Thymus (tissue), 14 donors: ENCODE data around the gene NR0B2. TPM values are rescaled to one million over a fixed set of nuclear protein-coding genes. Genes with fewer than 3 reads are reported as not detected.

Experiments
- DNase-seq, 9 donors: peaks; one replicate each; pipeline ENCODE4 v3.0.0-alpha.2; 2013; ENCODE audit warnings: low spot score in 9 of 9, low read depth in 6 of 9, missing footprints in 1 of 9
- H3K27ac ChIP-seq, 2 donors: one replicate each; pipeline ENCODE4 v1.5.1; 2013; ENCODE audit warnings: control low read depth in 1 of 2, low read depth in 1 of 2, low read length in 1 of 2, mild to moderate bottlenecking in 1 of 2, moderate library complexity in 1 of 2
- H3K27me3 ChIP-seq, 2 donors: one replicate each; pipeline ENCODE4 v1.5.1; 2013; ENCODE audit warnings: low read length in 1 of 2; ENCODE audit not compliant: control insufficient read depth in 2 of 2, insufficient read depth in 1 of 2
- H3K36me3 ChIP-seq, 2 donors: one replicate each; pipeline ENCODE4 v1.5.1; 2013; ENCODE audit warnings: low read length in 1 of 2, mild to moderate bottlenecking in 1 of 2, moderate library complexity in 1 of 2; ENCODE audit not compliant: control insufficient read depth in 2 of 2, insufficient read depth in 2 of 2
- H3K4me1 ChIP-seq, 2 donors: one replicate each; pipeline ENCODE4 v1.5.1; 2013; ENCODE audit warnings: low read length in 2 of 2; ENCODE audit not compliant: control insufficient read depth in 2 of 2, insufficient read depth in 2 of 2
- H3K4me3 ChIP-seq, 2 donors: one replicate each; pipeline ENCODE4 v1.5.1; 2013; ENCODE audit warnings: low read length in 2 of 2, control low read depth in 1 of 2, mild to moderate bottlenecking in 1 of 2
- H3K9me3 ChIP-seq, 2 donors: one replicate each; pipeline ENCODE4 v1.5.1; 2013; ENCODE audit warnings: low read length in 1 of 2, mild to moderate bottlenecking in 1 of 2; ENCODE audit not compliant: control insufficient read depth in 2 of 2, insufficient read depth in 1 of 2
- WGBS: extraction: QIAGEN DNeasy Blood & Tissue Kit; methylation state at CpG from one replicate; pipeline ENCODE4 v1.1.7; 2013; 5-methylcytosine and 5-hydroxymethylcytosine counted together
- long read RNA-seq, 10 donors: transcript quantifications; one replicate each; lab custom pipeline, GENCODE V29; 2026
- polyA plus RNA-seq: library from polyadenylated mRNA; stranded (reverse); fragments of 200-250 nt; gene quantifications from one replicate; pipeline ENCODE4 v1.2.3, GENCODE V29; 2013
- total RNA-seq: library from RNA; stranded (reverse); fragments of 120-200 nt; gene quantifications from one replicate; pipeline ENCODE4 v1.2.4, GENCODE V29; 2013
- donor health status: healthy.

NR0B2 gene
- total RNA-seq (0.19 TPM), polyA plus RNA-seq (0.18 TPM)
- long read RNA-seq, donor 1, result 0 reads
- long read RNA-seq, donor 2, partial matches to known transcripts, result 17 of 17 reads
- long read RNA-seq, donor 2, other reads (novel, unspliced or antisense), result 0 of 17 reads
- long read RNA-seq, donor 3, result 0 reads
- long read RNA-seq, donor 4, result 0 reads
- long read RNA-seq, donor 5, partial matches to known transcripts, result 0 of 1 reads
- long read RNA-seq, donor 5, other reads (novel, unspliced or antisense), result 0 of 1 reads
- long read RNA-seq, donor 6, partial matches to known transcripts, result 163 of 163 reads
- long read RNA-seq, donor 6, other reads (novel, unspliced or antisense), result 0 of 163 reads
- long read RNA-seq, donor 7, result 0 reads
- long read RNA-seq, donor 8, result 0 reads
- long read RNA-seq, donor 9, result 0 reads
- long read RNA-seq, donor 10, partial matches to known transcripts, result 187 of 299 reads
- long read RNA-seq, donor 10, other reads (novel, unspliced or antisense), result 112 of 299 reads

- H3K27me3 ChIP-seq, result peaks cover 0 to 3% of the 10 kb centered on the region in 2 donors
- WGBS, result 93% methylated on average over 16 of the region's 16 CpGs
- H3K27ac ChIP-seq, result no peak within 1 kb of the TSS
- H3K9me3 ChIP-seq, result no peaks in the 10 kb centered on the region
- no peaks in the 10 kb centered on the region for H3K36me3 ChIP-seq
- no peaks in the 10 kb centered on the region for H3K4me1 ChIP-seq
- no peak for DNase-seq
- no peak within 1 kb of the TSS for H3K4me3 ChIP-seq
Observed at GRCh38 chr1:26913754-26914619, at the start of gene NR0B2. Gene NR0B2, minus strand, starts transcription at chr1:26913975. Its CDS starts 35 bp downstream, at chr1:26913940.

- H3K36me3 ChIP-seq, result no peaks in the 10 kb centered on the region
- peaks cover 0 to 10% of the 10 kb centered on the region in 2 donors for H3K9me3 ChIP-seq
- H3K27ac ChIP-seq, result no peak overlapping the region
- no peak overlapping the region for H3K4me3 ChIP-seq
- 85% methylated on average over 3 of the region's 3 CpGs for WGBS
- peaks cover 31 to 67% of the 10 kb centered on the region in 2 donors for H3K27me3 ChIP-seq
- DNase-seq, result no peak
- peaks cover 7 to 8% of the 10 kb centered on the region in 2 donors for H3K4me1 ChIP-seq
Observed at GRCh38 chr1:26961826-26962225, 48.1 kb upstream of the NR0B2 start.

GRCh38 chr1:26960625-26960966 lies 46.8 kb upstream of the NR0B2 start:
- DNase-seq, result no peak
- WGBS, result 47% methylated on average over 3 of the region's 3 CpGs
- peaks cover 0 to 10% of the 10 kb centered on the region in 2 donors for H3K9me3 ChIP-seq
- H3K4me1 ChIP-seq, result peaks cover 7 to 8% of the 10 kb centered on the region in 2 donors
- peaks cover 33 to 64% of the 10 kb centered on the region in 2 donors for H3K27me3 ChIP-seq
- no peak overlapping the region for H3K27ac ChIP-seq
- H3K4me3 ChIP-seq, result peak overlapping the region; percentile 20 to 50
- H3K36me3 ChIP-seq, result no peaks in the 10 kb centered on the region

- Histone ChIP-seq H3K27me3 (peaks cover 33 to 64% of the 10 kb centered on the region in 2 donors), H3K27ac (no peak within 1 kb of the TSS), H3K36me3 (no peaks in the 10 kb centered on the region), H3K9me3 (peaks cover 0 to 10% of the 10 kb centered on the region in 2 donors), H3K4me1 (peaks cover 7 to 8% of the 10 kb centered on the region in 2 donors), H3K4me3 (peak within 1 kb of the TSS; percentile 35 to 50)
- peak in 6 of 9 donors; percentile 9 to 51 (median 22) for DNase-seq
- WGBS, result 2% methylated on average over 86 of the region's 86 CpGs
Observed at GRCh38 chr1:26959722-26960624, 46.2 kb upstream of the NR0B2 start, which contains the start of gene KDF1. Gene KDF1, minus strand, starts transcription at chr1:26960468. Its CDS starts 8,088 bp downstream, at chr1:26952380.

GRCh38 chr1:26959270-26959669 lies 45.5 kb upstream of the NR0B2 start:
- H3K36me3 ChIP-seq, result no peaks in the 10 kb centered on the region
- peak overlapping the region in 1 of 2 donors; percentile 35 for H3K4me3 ChIP-seq
- H3K4me1 ChIP-seq, result peaks cover 7 to 8% of the 10 kb centered on the region in 2 donors
- WGBS, result 29% methylated on average over 13 of the region's 13 CpGs
- H3K9me3 ChIP-seq, result peaks cover 0 to 10% of the 10 kb centered on the region in 2 donors
- H3K27ac ChIP-seq, result no peak overlapping the region
- peaks cover 33 to 64% of the 10 kb centered on the region in 2 donors for H3K27me3 ChIP-seq
- DNase-seq, result no peak

- DNase-seq, result no peak
- Histone ChIP-seq H3K4me3 (no peak overlapping the region), H3K27me3 (peaks cover 33 to 54% of the 10 kb centered on the region in 2 donors), H3K36me3 (no peaks in the 10 kb centered on the region), H3K4me1 (peaks cover 7 to 8% of the 10 kb centered on the region in 2 donors), H3K9me3 (peaks cover 0 to 10% of the 10 kb centered on the region in 2 donors), H3K27ac (no peak overlapping the region)
- 94% methylated on average over 3 of the region's 3 CpGs for WGBS
Observed at GRCh38 chr1:26957306-26957705, 43.5 kb upstream of the NR0B2 start.

GRCh38 chr1:26956321-26956720 lies 42.5 kb upstream of the NR0B2 start:
- Histone ChIP-seq H3K27ac (no peak overlapping the region), H3K27me3 (peaks cover 27 to 44% of the 10 kb centered on the region in 2 donors), H3K4me3 (no peak overlapping the region), H3K9me3 (peaks cover 0 to 10% of the 10 kb centered on the region in 2 donors), H3K36me3 (no peaks in the 10 kb centered on the region), H3K4me1 (peaks cover 7 to 8% of the 10 kb centered on the region in 2 donors)
- WGBS, result 96% methylated on average over 3 of the region's 3 CpGs
- DNase-seq, result no peak

GRCh38 chr1:26953374-26953773 lies 39.6 kb upstream of the NR0B2 start:
- Histone ChIP-seq H3K36me3 (no peaks in the 10 kb centered on the region), H3K4me3 (no peak overlapping the region), H3K27me3 (peaks cover 7 to 15% of the 10 kb centered on the region in 2 donors), H3K4me1 (no peaks in the 10 kb centered on the region), H3K27ac (no peak overlapping the region), H3K9me3 (no peaks in the 10 kb centered on the region)
- 98% methylated on average over 5 of the region's 5 CpGs for WGBS
- no peak for DNase-seq
